A172 (cell line): ENCODE results near the gene SLCO4A1. TPM values are rescaled to one million over a fixed set of nuclear protein-coding genes. Genes with fewer than 3 reads are reported as not detected.
"Not testable (repeated sequence)": the region's sequence is repeated elsewhere in the genome, so short reads cannot be mapped to it uniquely, and the experiment has no call there.

Experiments used
- DNase-seq: peaks from one replicate; pipeline ENCODE4 v3.0.0-alpha.2; 2015; ENCODE audit warnings: low spot score
- total RNA-seq: library from RNA; depleted of rRNA; stranded (reverse); fragments of >200 nt; shearing (Covaris generic); gene quantifications from 2 replicates; pipeline ENCODE4 v1.2.3, GENCODE V29; 2014

The SLCO4A1 gene
- total RNA-seq, 1 experiment from 2014 or later: 34.8 TPM

DNA sequence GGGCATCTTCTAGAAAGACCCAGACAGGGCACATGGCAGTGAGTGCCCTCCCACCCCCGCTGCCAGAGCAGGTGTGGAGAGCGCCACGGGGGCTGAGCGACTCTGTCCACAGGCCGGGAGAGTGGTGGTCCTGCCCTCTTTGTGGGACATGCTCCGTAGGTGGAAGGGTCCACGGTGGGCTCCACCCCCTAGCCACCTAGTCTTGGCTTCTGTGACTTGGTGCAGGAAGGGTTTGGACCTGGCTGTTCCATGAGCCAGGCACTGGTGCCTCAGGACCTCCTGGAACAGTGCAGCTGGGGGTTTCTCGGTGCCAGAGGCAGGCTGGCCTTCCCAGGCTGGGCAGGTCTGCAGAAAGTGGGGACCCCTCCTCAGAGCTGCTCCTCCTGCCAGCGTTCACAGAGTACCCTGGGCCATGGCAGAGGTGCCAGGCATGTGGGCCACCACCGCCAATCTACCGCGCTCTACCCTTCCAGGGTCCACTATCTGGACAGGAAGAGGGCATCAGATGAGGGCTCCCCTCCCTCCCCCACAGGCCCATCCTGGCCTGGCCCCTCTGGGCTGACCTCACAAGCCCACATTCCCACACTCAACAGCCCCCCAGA is 23.0 kb downstream of the SLCO4A1 start:
- DNase-seq: no peak

GRCh38 chr20:62665826-62666735 is 23.8 kb downstream of the SLCO4A1 start:
- peak; percentile 19 for DNase-seq

GRCh38 chr20:62666736-62667529 is 24.6 kb downstream of the SLCO4A1 start:
- peak; percentile 90 for DNase-seq

- no peak for DNase-seq
Observed at GRCh38 chr20:62667530-62668440, 25.5 kb downstream of the SLCO4A1 start.

GRCh38 chr20:62668441-62669027 is 26.2 kb downstream of the SLCO4A1 start:
- peak; percentile 86 for DNase-seq

DNA sequence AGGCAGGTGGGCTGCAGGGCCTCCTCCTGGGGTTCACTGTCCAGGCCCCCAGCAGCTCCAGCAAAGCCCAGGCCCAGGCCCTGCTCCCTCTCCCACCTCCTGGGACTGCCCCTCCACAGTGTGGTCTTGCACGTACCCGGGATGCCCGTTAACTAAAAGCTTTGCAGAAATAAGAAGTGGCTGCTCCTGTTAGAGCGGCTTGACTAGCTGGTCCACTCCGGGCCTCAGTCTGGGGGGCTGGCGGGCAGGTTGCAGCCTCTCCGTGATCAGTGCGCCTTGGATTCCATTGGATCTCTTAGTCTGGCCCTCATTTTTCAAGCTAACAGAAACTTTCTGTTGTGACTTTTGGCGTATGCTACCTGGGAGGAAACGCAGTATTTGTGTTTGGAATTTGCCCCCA is 26.9 kb downstream of the SLCO4A1 start:
- no peak for DNase-seq

- no peak for DNase-seq
Observed at GRCh38 chr20:62670156-62670555, 27.9 kb downstream of the SLCO4A1 start.

DNA sequence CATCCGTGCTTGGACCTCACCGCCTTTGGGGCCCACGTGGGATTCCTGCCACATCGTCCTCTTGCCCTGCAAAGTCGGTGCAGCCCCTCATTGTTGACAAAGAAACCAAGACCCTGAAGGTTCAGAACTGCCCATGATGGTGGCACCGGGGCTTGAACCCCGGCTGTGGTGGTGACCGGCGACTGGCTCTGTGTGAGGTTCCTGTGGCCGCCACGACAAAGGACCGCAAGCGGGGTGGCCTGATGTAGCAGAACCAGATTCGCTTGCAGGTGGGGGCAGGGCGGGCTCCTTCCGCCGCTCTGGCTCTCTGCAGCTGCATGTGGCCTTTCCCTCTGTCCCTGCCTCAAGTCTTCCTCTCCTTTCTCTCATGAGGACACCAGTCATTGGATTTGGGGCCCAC is 28.7 kb downstream of the SLCO4A1 start:
- no peak for DNase-seq

DNA sequence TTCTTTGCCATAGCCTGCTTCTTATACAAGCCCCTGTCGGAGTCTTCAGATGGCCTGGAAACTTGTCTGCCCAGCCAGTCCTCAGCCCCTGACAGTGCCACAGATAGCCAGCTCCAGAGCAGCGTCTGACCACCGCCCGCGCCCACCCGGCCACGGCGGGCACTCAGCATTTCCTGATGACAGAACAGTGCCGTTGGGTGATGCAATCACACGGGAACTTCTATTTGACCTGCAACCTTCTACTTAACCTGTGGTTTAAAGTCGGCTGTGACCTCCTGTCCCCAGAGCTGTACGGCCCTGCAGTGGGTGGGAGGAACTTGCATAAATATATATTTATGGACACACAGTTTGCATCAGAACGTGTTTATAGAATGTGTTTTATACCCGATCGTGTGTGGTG is 29.5 kb downstream of the SLCO4A1 start:
- no peak for DNase-seq

- DNase-seq: no peak
Observed at GRCh38 chr20:62674370-62674769, 32.1 kb downstream of the SLCO4A1 start.

GRCh38 chr20:62675156-62675876 is 33.0 kb downstream of the SLCO4A1 start:
- DNase-seq: peak; percentile 75

DNA sequence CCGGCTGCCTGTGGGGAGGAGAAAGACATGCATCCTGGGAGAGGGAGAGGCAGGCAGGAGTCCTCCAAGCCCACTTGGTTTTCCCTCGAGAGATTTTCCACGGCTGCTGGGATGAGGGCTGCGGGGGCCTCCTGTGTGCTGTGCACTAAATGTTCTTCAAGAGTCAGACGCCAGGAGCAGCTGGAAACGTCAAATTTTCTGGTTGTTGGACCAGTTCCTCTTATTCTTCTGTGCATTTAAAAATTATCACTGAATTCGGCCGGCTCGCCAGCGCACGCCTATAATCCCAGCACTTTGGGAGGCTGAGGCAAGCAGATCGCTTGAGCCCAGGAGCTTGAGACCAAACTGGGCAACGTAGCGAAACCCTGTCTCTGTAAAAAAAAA is 33.6 kb downstream of the SLCO4A1 start:
- no peak for DNase-seq

DNA sequence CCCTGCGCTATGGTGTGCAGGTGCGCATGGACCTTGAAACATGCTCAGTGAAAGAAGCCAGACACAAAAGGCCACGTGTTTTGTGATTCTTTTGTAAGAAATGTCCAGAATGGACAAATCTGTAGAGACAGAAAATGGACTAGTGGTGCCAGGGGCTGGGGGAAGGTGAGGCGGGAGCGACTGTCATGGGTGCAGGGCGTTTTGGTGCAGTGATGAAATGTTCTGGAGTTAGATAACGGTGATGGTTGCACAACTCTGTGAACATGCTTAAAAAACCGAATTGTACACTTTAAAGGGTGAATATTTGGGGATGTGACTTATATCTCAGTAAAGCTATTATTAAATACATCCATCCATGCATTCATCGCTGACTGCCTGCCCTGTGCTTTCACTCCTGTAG is 34.7 kb downstream of the SLCO4A1 start:
- no peak for DNase-seq

GRCh38 chr20:62677678-62678077 is 35.4 kb downstream of the SLCO4A1 start:
- DNase-seq: no peak

- no peak for DNase-seq
Observed at GRCh38 chr20:62678553-62678952, 36.2 kb downstream of the SLCO4A1 start.

DNA sequence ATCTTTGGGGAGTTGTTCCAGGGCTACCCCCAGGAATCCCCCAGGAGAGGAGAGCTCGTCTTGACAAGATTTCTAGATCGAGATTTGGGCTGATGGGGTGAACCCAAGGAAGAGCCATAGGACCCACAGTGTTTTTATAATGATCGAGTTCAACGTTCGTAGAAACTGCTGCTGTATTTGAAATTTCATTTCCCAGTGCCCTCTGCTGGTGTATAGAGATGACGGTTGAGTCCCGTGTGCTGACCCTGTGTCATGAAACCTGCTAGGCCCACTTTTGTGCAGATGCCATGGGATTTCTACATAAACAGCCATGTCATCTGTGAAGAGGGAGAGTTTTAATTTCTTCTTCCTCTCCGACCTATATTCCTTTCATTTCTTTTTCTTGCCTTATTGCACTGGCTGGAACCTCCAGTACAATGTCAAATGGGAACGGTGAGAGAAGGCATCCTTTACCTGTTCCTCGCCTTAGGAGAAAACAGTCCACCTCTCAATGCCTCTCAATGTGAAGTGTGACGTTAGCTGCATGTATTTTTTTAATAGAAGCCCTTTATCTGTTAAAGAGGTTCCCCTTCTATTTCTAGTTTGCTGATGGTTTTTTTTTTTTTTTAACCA is 37.8 kb downstream of the SLCO4A1 start:
- DNase-seq: no peak

DNA sequence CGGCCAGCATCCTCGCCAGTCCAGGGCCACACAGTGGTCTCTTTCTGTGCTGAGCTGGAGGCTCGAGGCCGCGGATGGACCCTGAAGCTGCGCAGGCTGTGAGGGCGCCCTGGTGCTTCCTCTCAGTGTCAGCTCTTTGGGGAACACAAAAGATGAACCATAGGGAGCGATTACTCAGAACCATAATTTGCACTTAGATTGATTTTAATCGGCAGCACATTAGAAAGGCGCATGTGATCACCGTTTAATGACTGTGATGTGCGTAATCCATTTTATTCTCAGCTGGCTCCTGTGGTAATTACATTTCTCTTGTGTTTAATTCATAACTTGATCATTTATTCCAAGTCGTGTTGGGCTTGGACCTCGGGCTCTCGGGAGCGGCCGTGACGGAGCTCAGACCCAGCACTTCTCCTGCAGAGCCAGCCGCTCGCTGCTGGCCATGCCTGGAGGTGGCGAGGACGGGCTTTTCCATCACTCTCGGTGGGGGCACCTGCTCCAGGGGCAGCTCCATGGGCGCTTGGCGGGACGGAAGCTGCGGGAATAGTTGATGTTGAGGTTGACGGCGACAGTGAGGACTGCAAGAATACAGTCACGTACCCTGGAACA is 40.7 kb downstream of the SLCO4A1 start:
- DNase-seq: no peak

GRCh38 chr20:62683660-62684322 is 41.5 kb downstream of the SLCO4A1 start:
- DNase-seq: not testable (repeated sequence)

DNA sequence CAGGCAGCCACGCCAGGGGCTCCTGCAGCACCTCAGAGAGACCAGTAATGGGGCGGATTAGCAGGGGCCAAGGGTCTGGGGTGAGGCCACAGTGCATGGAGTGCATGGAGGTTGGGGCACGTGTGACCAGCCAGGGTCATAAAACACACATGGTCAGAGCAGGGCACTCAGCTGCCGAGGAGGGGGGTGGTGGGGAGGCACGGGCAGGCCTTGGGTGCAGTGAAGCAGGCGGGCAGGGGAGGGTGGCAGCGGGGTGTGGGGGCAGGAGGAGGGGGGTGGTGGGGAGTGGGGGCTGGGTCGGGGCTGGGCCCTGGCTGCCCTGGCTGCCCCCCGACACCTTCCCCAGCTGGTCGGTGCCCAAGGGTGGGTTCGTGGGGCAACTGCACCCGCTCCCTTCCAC is 42.7 kb downstream of the SLCO4A1 start:
- no peak for DNase-seq
